Colonic mucosa (tissue), 4 donors: ENCODE measurements around the gene DDX31. TPM values are rescaled to one million over a fixed set of nuclear protein-coding genes. Genes with fewer than 3 reads are reported as not detected.

Experiments
- DNase-seq: peaks from one replicate; pipeline ENCODE4 v3.0.0-alpha.2; 2020
- H3K27ac ChIP-seq: fragments of 200-600 bp; one replicate; pipeline ENCODE4 v1.8.0; 2021
- H3K27me3 ChIP-seq: fragments of 200-600 bp; one replicate; pipeline ENCODE4 v1.8.0; 2021
- H3K36me3 ChIP-seq: fragments of 200-600 bp; one replicate; pipeline ENCODE4 v1.8.0; 2021
- H3K4me1 ChIP-seq: fragments of 200-600 bp; one replicate; pipeline ENCODE4 v1.8.0; 2021; ENCODE audit warnings: mild to moderate bottlenecking
- H3K4me3 ChIP-seq: fragments of 200-600 bp; one replicate; pipeline ENCODE4 v1.8.0; 2021
- H3K9ac ChIP-seq, 2 donors: one replicate each; pipeline ENCODE4 v1.7.0; 2013; ENCODE audit warnings: control low read depth in 2 of 2, low read depth in 2 of 2, low read length in 2 of 2
- H3K9me3 ChIP-seq: fragments of 200-600 bp; one replicate; pipeline ENCODE4 v1.8.0; 2021
- CTCF ChIP-seq: fragments of 200-600 bp; IDR thresholded peaks from one replicate; pipeline ENCODE4 v1.8.0; 2022; ENCODE audit warnings: antibody characterized with exemption, mild to moderate bottlenecking
- intact Hi-C: fragments of 100-400 bp; cut with DNase I; formaldehyde crosslinking; loops from one replicate; pipeline ENCODE4 v1.14.1; 2022
- total RNA-seq, 2 donors: library from RNA; stranded (reverse); fragmentation: NEBNext Ultra II Directional in 1 of 2; extraction: Animal tissue kit (Norgen Biotek cat#: 25700) in 1 of 2; gene quantifications; one replicate each; pipeline ENCODE4 v1.2.1, GENCODE V29; 2021
- donor health status: healthy.
- donor health status: DM: no; HTN: no; CAD: no.
- donor health status: DM: no; HTN: no; CAD: no.

The DDX31 gene
- total RNA-seq, 2 donors from 2014 or later, result 6.8 to 11.6 TPM

- Histone ChIP-seq H3K4me1 (no peaks in the 10 kb centered on the region), H3K27ac (no peak overlapping the region), H3K9me3 (no peaks in the 10 kb centered on the region), H3K4me3 (no peak overlapping the region), H3K36me3 (no peaks in the 10 kb centered on the region), H3K9ac (no peak overlapping the region), H3K27me3 (peaks cover 57% of the 10 kb centered on the region)
- TF ChIP-seq CTCF, result no peak
- intact Hi-C loops, result no loop called here
- no peak for DNase-seq
Observed at GRCh38 chr9:132591244-132591643, 78.5 kb downstream of the DDX31 start.

- intact Hi-C loops, result no loop called here
- no peak overlapping the region for H3K4me3 ChIP-seq
Observed at GRCh38 chr9:132590318-132591182, 79.2 kb downstream of the DDX31 start.

GRCh38 chr9:132590037-132590317 is 79.8 kb downstream of the DDX31 start:
- TF ChIP-seq CTCF, result no peak
- Histone ChIP-seq H3K27me3 (peaks cover 70% of the 10 kb centered on the region), H3K9me3 (no peaks in the 10 kb centered on the region), H3K4me1 (no peaks in the 10 kb centered on the region), H3K27ac (no peak overlapping the region), H3K9ac (no peak overlapping the region), H3K4me3 (no peak overlapping the region), H3K36me3 (no peaks in the 10 kb centered on the region)
- intact Hi-C loops, result no loop called here
- DNase-seq, result no peak

More at GRCh38 chr9:132590318-132591182, 79.2 kb downstream of the DDX31 start:
- Histone ChIP-seq H3K9me3 (no peaks in the 10 kb centered on the region), H3K27ac (no peak overlapping the region), H3K9ac (no peak overlapping the region), H3K4me1 (no peaks in the 10 kb centered on the region), H3K27me3 (peaks cover 64% of the 10 kb centered on the region), H3K36me3 (no peaks in the 10 kb centered on the region)
- DNase-seq, result no peak
- no peak for TF ChIP-seq CTCF

- no peak overlapping the region for H3K9ac ChIP-seq
- no peak overlapping the region for H3K4me3 ChIP-seq
- intact Hi-C loops, result no loop called here
- no peaks in the 10 kb centered on the region for H3K36me3 ChIP-seq
- no peak for TF ChIP-seq CTCF
- no peak overlapping the region for H3K27ac ChIP-seq
- H3K9me3 ChIP-seq, result no peaks in the 10 kb centered on the region
- no peaks in the 10 kb centered on the region for H3K4me1 ChIP-seq
- H3K27me3 ChIP-seq, result peaks cover 76% of the 10 kb centered on the region
- no peak for DNase-seq
Observed at GRCh38 chr9:132589148-132590036, 80.4 kb downstream of the DDX31 start.

GRCh38 chr9:132588501-132589147 is 81.2 kb downstream of the DDX31 start:
- Histone ChIP-seq H3K9me3 (no peaks in the 10 kb centered on the region), H3K9ac (no peak overlapping the region), H3K4me1 (no peaks in the 10 kb centered on the region), H3K36me3 (no peaks in the 10 kb centered on the region), H3K4me3 (no peak overlapping the region), H3K27me3 (peaks cover 83% of the 10 kb centered on the region), H3K27ac (no peak overlapping the region)
- intact Hi-C loops, result no loop called here
- no peak for TF ChIP-seq CTCF
- no peak for DNase-seq
